ENCODE results near the gene NPHP4. TPM values are rescaled to one million over a fixed set of nuclear protein-coding genes. Genes with fewer than 3 reads are reported as not detected.

The NPHP4 gene
- polyA plus RNA-seq, 3 donors = 0.39 to 13.7 (median 1.2) TPM

- H3K79me2 ChIP-seq (ENCODE audit: insufficient read depth, low read length) = no peaks in the 10 kb centered on the region
These were observed 24.1 kb upstream of the NPHP4 start for GRCh38 chr1:6016191-6016865.

More at GRCh38 chr1:6016191-6016865, 24.1 kb upstream of the NPHP4 start:
- Histone ChIP-seq H3K36me3 (replicated peaks in 1 of 2; ENCODE audit: control insufficient read depth in 1 of 2, insufficient read depth in 2 of 2, low read length in 2 of 2) (peaks cover 0 to 28% of the 10 kb centered on the region in 2 donors), H3K9me3 (replicated peaks in 1 of 2; ENCODE audit: control insufficient read depth in 1 of 2, insufficient read depth in 1 of 2, low read length in 2 of 2) (no peaks in the 10 kb centered on the region), H3K4me3 (replicated peaks in 1 of 3; ENCODE audit: low read depth in 2 of 3, low read length in 3 of 3) (no peak overlapping the region), H3K27ac (ENCODE audit: low read depth in 1 of 2, low read length in 2 of 2) (no peak overlapping the region), H4K20me1 (ENCODE audit: insufficient read depth, low read length) (peaks cover 4% of the 10 kb centered on the region), H3K27me3 (ENCODE audit: control insufficient read depth in 2 of 2, insufficient read depth in 2 of 2, low read length in 2 of 2) (no peaks in the 10 kb centered on the region), H3K9ac (ENCODE audit: insufficient read depth, low read length, poor library complexity, severe bottlenecking) (no peak overlapping the region), H3K4me2 (replicated peaks; ENCODE audit: extremely low read depth, low read length, poor library complexity, severe bottlenecking) (no peak overlapping the region), H3K4me1 (ENCODE audit: control insufficient read depth in 1 of 2, insufficient read depth in 2 of 2, low read length in 2 of 2) (peaks cover 16 to 23% of the 10 kb centered on the region in 2 donors), H2AFZ (ENCODE audit: insufficient read depth, low read depth, low read length, poor library complexity, severe bottlenecking) (no peak overlapping the region)
- H3K27me3 Mint-ChIP-seq (ENCODE audit: low read depth in 3 of 3) = peaks cover 0 to 3% (median 2%) of the 10 kb centered on the region in 3 donors
- no peak for TF ChIP-seq CTCF (IDR thresholded peaks at IDR 0.05)
- 93% methylated on average over 20 of the region's 21 CpGs for WGBS (ENCODE audit: insufficient coverage)
- H3K4me1 Mint-ChIP-seq = peaks cover 18% of the 10 kb centered on the region
- no peak overlapping the region for H3K27ac Mint-ChIP-seq
- intact Hi-C loops (cut with micrococcal nuclease) = no loop called here
- DNase-seq = no peak
- H3K4me3 Mint-ChIP-seq = no peak overlapping the region
- H3K9me3 Mint-ChIP-seq = peaks cover 0 to 2% (median 0%) of the 10 kb centered on the region in 7 donors
- H3K36me3 Mint-ChIP-seq = peaks cover 30 to 38% of the 10 kb centered on the region in 2 donors
